Left lung (tissue), 10 donors: ENCODE measurements around the gene NAALADL2. TPM values are rescaled to one million over a fixed set of nuclear protein-coding genes. Genes with fewer than 3 reads are reported as not detected.
"Not testable (repeated sequence)": the region's sequence is repeated elsewhere in the genome, so short reads cannot be mapped to it uniquely, and the experiment has no call there.

Experiments used
- ATAC-seq: fragments of 200-7000 bp; cut with Tn5 transposase; one replicate; pipeline ENCODE4 v1.9.1; 2020; ENCODE audit warnings: moderate library complexity
- DNase-seq, 4 donors: peaks; one replicate each; pipeline ENCODE4 v3.0.0-alpha.2; 2013 to 2020
- H3K27ac ChIP-seq, 2 donors: fragments of 200-600 bp; sonication (generic) in 1 of 2; one replicate each; pipeline versions ENCODE4 v1.5.0 to v1.8.0; 2020 to 2021
- H3K27me3 ChIP-seq, 2 donors: fragments of 200-600 bp; sonication (generic) in 1 of 2; one replicate each; pipeline versions ENCODE4 v1.5.0 to v1.8.0; 2020 to 2021
- H3K36me3 ChIP-seq, 2 donors: fragments of 200-600 bp; sonication (generic) in 1 of 2; one replicate each; pipeline versions ENCODE4 v1.5.0 to v1.8.0; 2020 to 2021
- H3K4me1 ChIP-seq, 2 donors: fragments of 200-600 bp; one replicate each; pipeline ENCODE4 v1.8.0; 2021
- H3K4me3 ChIP-seq, 2 donors: fragments of 200-600 bp; sonication (generic) in 1 of 2; one replicate each; pipeline versions ENCODE4 v1.5.0 to v1.8.0; 2020 to 2021; ENCODE audit warnings: mild to moderate bottlenecking in 1 of 2
- H3K9me3 ChIP-seq, 2 donors: fragments of 200-600 bp; sonication (generic) in 1 of 2; one replicate each; pipeline versions ENCODE4 v1.5.0 to v1.8.0; 2020 to 2021
- CTCF ChIP-seq, 2 donors: fragments of 200-600 bp; sonication (generic) in 1 of 2; IDR thresholded peaks; one replicate each; pipeline versions ENCODE4 v1.5.0 to v1.8.0; 2021; ENCODE audit warnings: antibody characterized with exemption in 2 of 2
- intact Hi-C, 2 donors: fragments of 100-400 bp; cut with DNase I; formaldehyde crosslinking; loops; one replicate each; pipeline versions ENCODE4 v1.11.2 to v1.14.2; 2022
- polyA plus RNA-seq, 6 donors: library from polyadenylated mRNA; unstranded; fragments of 120-200 nt; gene quantifications; one replicate each; pipeline ENCODE4 v1.2.1, GENCODE V29; 2013; ENCODE audit not compliant: insufficient read length in 6 of 6
- total RNA-seq, 2 donors: library from RNA; stranded (reverse); fragmentation: NEBNext Ultra II Directional; extraction: Animal tissue kit (Norgen Biotek cat#: 25700); gene quantifications; one replicate each; pipeline ENCODE4 v1.2.1, GENCODE V29; 2021
- donor health status: DM: no; HTN: yes; CAD: no.
- donor health status: DM: no; HTN: no; CAD: no.

Gene NAALADL2
- total and polyA plus RNA-seq, 8 donors: 9.8 to 23.3 (median 17.8) TPM

DNA sequence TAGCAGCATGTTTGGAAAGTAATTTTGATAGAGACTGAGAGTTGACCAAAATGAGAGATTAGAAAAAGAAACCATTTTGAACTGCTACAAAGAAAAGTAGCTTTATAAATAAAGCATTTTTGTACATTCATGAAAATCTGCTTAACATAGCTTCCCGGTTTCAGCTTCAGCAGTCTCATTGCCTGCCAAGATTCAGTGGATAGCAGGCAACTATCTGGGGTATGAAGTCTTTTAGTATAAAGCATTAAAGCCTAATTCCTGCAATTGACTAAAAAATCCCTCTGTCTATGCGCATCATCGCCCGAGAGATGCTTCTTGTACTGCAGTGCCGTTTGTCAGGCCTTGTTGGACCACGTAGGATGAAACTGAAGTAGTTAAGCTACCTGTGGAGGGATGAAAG, 588.4 kb downstream of the NAALADL2 start:
- ATAC-seq: no peak
- intact Hi-C loops: no loop called here
- no peak for TF ChIP-seq CTCF (IDR thresholded peaks at IDR 0.05)
- peak in 1 of 4 donors; percentile 4 for DNase-seq
- Histone ChIP-seq H3K27me3 (no peaks in the 10 kb centered on the region), H3K4me3 (no peak overlapping the region), H3K27ac (no peak overlapping the region), H3K9me3 (peaks cover 0 to 5% of the 10 kb centered on the region in 2 donors), H3K36me3 (no peaks in the 10 kb centered on the region), H3K4me1 (no peaks in the 10 kb centered on the region)

GRCh38 chr3:175453361-175453760, 594.2 kb downstream of the NAALADL2 start:
- intact Hi-C loops: no loop called here
- DNase-seq (no peak), ATAC-seq (no peak)
- Histone ChIP-seq H3K4me3 (no peak overlapping the region), H3K27ac (no peak overlapping the region), H3K9me3 (peaks cover 0 to 5% of the 10 kb centered on the region in 2 donors), H3K36me3 (no peaks in the 10 kb centered on the region), H3K4me1 (no peaks in the 10 kb centered on the region), H3K27me3 (no peaks in the 10 kb centered on the region)
- TF ChIP-seq CTCF (IDR thresholded peaks at IDR 0.05): no peak

DNA sequence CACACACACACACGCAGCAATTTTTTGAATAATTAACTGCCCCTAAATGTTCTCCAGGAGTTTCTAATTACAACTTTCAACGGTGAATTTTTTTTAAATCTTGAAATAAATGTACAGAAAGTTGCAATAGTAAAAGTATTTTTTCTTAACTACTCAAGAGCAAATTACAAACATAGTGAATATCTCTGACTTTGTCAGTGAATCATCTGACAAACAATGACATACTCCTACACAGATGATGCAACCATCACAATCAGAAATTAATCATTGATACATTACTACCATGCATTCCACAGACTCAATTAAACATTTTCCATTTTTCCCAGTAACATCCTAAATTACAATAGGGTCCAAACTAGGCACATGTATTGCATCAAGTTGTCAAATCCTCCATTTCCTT, 597.3 kb downstream of the NAALADL2 start:
- Histone ChIP-seq H3K27me3 (no peaks in the 10 kb centered on the region), H3K4me1 (no peaks in the 10 kb centered on the region), H3K9me3 (peaks cover 0 to 11% of the 10 kb centered on the region in 2 donors), H3K36me3 (no peaks in the 10 kb centered on the region), H3K4me3 (no peak overlapping the region), H3K27ac (no peak overlapping the region)
- intact Hi-C loops: no loop called here
- ATAC-seq: no peak
- no peak for DNase-seq
- TF ChIP-seq CTCF (IDR thresholded peaks at IDR 0.05): no peak

GRCh38 chr3:175457301-175457700, 598.2 kb downstream of the NAALADL2 start:
- H3K27me3 ChIP-seq: no peaks in the 10 kb centered on the region
- H3K9me3 ChIP-seq: peaks cover 0 to 19% of the 10 kb centered on the region in 2 donors
- intact Hi-C loops: no loop called here
- ATAC-seq: no peak
- TF ChIP-seq CTCF (IDR thresholded peaks at IDR 0.05): no peak
- no peak overlapping the region for H3K27ac ChIP-seq
- no peaks in the 10 kb centered on the region for H3K36me3 ChIP-seq
- H3K4me3 ChIP-seq: no peak overlapping the region
- H3K4me1 ChIP-seq: no peaks in the 10 kb centered on the region
- no peak for DNase-seq

- H3K4me3 ChIP-seq, H3K27me3 ChIP-seq, ATAC-seq, H3K4me1 ChIP-seq, H3K36me3 ChIP-seq, H3K27ac ChIP-seq, DNase-seq, intact Hi-C loops: not testable (repeated sequence)
- peaks cover 0 to 19% of the 10 kb centered on the region in 2 donors for H3K9me3 ChIP-seq
Observed at GRCh38 chr3:175460849-175461399, 601.8 kb downstream of the NAALADL2 start.

GRCh38 chr3:175464362-175464761, 605.2 kb downstream of the NAALADL2 start:
- Histone ChIP-seq H3K9me3 (peaks cover 0 to 19% of the 10 kb centered on the region in 2 donors), H3K36me3 (no peaks in the 10 kb centered on the region), H3K27me3 (no peaks in the 10 kb centered on the region), H3K4me3 (no peak overlapping the region), H3K4me1 (no peaks in the 10 kb centered on the region), H3K27ac (no peak overlapping the region)
- intact Hi-C loops: no loop called here
- ATAC-seq (no peak), DNase-seq (no peak)
- TF ChIP-seq CTCF (IDR thresholded peaks at IDR 0.05): no peak
